ENCODE results near the gene DYNC1LI1.

DYNC1LI1 gene

GRCh38 chr3:32487781-32488473 lies 82.7 kb downstream of the DYNC1LI1 start:
- DNase-seq = no peak

DNA sequence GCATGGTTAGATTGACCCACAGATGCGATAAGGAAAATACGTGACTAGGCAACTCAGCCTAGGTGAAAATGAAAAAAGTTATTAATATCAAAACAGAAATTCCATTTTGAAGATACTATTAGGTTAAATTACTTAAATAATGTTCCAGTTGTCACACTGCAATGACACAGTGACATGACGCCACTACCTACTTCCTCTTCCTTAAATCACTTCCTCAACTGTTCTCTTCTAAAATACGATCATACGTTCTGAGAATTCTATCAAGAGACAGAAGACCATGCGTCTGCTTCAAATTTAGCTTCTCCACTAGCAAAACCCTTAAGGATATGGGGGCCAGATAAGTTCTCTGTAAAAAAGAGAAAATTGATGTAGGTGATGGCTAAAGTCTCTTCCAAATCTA lies 86.2 kb downstream of the DYNC1LI1 start:
- no peak for DNase-seq

- no peak for DNase-seq
Measured at GRCh38 chr3:32483772-32484171, 86.9 kb downstream of the DYNC1LI1 start.

GRCh38 chr3:32482693-32483092 lies 88.0 kb downstream of the DYNC1LI1 start:
- no peak for DNase-seq

DNA sequence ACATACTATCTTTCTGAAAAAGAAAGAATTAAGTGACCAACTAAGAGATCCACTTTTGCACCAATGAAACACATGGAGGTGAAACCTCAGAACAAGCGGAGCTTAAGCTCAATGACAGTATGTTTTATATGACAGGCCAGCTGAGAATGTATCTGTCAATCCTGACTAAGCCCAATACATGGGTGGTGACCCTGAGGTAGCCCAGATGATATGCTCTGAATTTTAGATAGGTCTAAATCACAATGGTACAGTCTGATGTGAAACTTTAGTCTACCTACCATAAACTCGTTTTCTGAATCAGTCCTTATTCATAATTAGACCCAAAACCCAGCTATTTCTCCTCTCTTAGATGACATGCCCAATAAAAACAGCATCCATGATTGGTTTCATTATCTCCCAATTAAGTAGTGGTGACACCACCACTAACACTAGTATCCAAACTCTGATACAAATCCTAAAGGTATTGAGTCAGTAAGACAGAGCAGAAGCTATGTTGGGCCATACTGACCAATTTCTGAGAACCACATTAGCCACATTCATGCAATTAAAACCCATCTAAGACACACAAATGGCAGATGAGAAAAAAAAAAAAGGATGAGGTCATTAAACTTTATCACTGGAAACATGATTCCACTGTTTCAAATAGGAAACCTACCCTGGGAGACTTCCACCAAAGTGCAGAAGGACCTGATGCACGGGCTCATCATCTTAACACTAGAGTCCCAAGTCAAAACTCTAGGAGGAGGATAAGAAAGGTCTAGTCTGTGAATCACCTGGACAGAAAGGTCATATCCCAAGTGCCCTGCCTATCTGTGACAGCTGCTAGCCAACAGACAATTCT lies 88.6 kb downstream of the DYNC1LI1 start:
- DNase-seq = no peak

DNA sequence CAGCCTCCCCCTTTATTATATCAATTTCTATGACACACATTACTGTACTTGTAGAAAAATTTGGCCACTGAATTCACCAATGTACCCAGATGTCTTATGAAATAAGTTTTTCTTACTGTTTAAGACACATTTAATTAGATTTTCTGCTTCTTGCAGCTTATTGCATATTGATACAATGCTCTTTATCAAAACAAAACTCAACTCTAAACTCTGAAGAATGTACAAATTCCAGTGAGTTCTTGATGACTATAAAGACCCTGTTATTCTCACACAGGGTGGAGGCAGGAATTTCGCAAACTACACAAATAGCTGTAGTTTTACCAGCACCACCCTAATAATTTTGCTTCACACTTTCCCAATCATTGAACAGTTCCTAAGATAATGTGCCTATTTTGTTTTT lies 90.1 kb downstream of the DYNC1LI1 start:
- no peak for DNase-seq

Data from activated CD4-positive, alpha-beta T cell treated with anti-CD3 and anti-CD28 coated beads, Interleukin-10, Interleukin-2, amounts not matched to agents 100 ng/mL and 50 ng/mL, durations not matched to agents 16 hours and 8 hours (primary cell).